HepG2 (cell line): ENCODE measurements around the gene SLC6A8. TPM values are rescaled to one million over a fixed set of nuclear protein-coding genes. Genes with fewer than 3 reads are reported as not detected.

Experiments
- ATAC-seq: fragments of 200-7000 bp; cut with Tn5 transposase; 3 replicates; pipeline ENCODE4 v1.9.1; 2020; ENCODE audit warnings: mild to moderate bottlenecking, moderate library complexity
- BruUV-seq: library from RNA; stranded (reverse); fragments of 400-500 nt; replicated peaks from 2 replicates; lab custom pipeline; 2021; lab: Mats Ljungman, UMichigan
- CTCF ChIA-PET: fragments of 300-600 bp; formaldehyde crosslinking; extraction: SDS; loops from one replicate; lab custom pipeline; 2021; ENCODE audit warnings: low total read pairs, inconsistent platforms, low intra/inter-chr PET ratio; lab: Yijun Ruan, JAX
- POLR2A ChIA-PET: fragments of 350-600 bp; sonication (Branson Sonifier 250); formaldehyde crosslinking; loops from one replicate; lab custom pipeline; 2020; ENCODE audit warnings: antibody characterized with exemption, inconsistent platforms; lab: Yijun Ruan, JAX
- DNase-seq: peaks from one replicate; pipeline ENCODE4 v3.0.0-alpha.2; 2015; ENCODE audit warnings: low spot score
- FAIRE-seq: peaks from 3 replicates; lab custom pipeline; 2011; peaks lifted over from hg19 to GRCh38; lab: Jason Lieb, UNC
- H2AFZ ChIP-seq: one replicate; pipeline ENCODE4 v1.6.1; 2011; ENCODE audit warnings: low read length, inconsistent platforms
- H3K27ac ChIP-seq: fragments of 300-600 bp; 3 replicates; pipeline ENCODE4 v1.8.0; 2011; ENCODE audit warnings: mixed run types, mild to moderate bottlenecking, mixed read lengths, low read length, inconsistent platforms; ENCODE audit not compliant: insufficient read depth; ENCODE audit errors: extremely low read length
- H3K27me3 ChIP-seq, 2 experiments: fragments of 200-600 bp in 1 of 2; 2 replicates in 1 of 2; 3 replicates in 1 of 2; pipeline versions ENCODE4 v1.6.0 to v1.8.0; 2011; ENCODE audit warnings: low read length in 2 of 2, mild to moderate bottlenecking in 2 of 2, moderate library complexity in 2 of 2, inconsistent platforms in 1 of 2; ENCODE audit not compliant: insufficient read depth in 2 of 2, control insufficient read depth in 1 of 2
- H3K36me3 ChIP-seq, 2 experiments: fragments of 200-600 bp in 1 of 2; replicated peaks in 1 of 2; 2 replicates in 1 of 2; 3 replicates in 1 of 2; pipeline versions ENCODE4 v1.5.1 to v1.8.0; 2011; ENCODE audit warnings: low read length in 2 of 2, inconsistent platforms in 1 of 2; ENCODE audit not compliant: insufficient read depth in 2 of 2, control insufficient read depth in 1 of 2
- H3K4me1 ChIP-seq: 2 replicates; pipeline ENCODE4 v1.5.1; 2012; ENCODE audit warnings: low read length, inconsistent platforms; ENCODE audit not compliant: insufficient read depth
- H3K4me2 ChIP-seq: 2 replicates; pipeline ENCODE4 v1.6.0; 2011; ENCODE audit warnings: low read depth, low read length, inconsistent platforms
- H3K4me3 ChIP-seq, 3 experiments: fragments of 200-600 bp in 1 of 3; sonication (generic), shearing (Covaris generic) in 1 of 3; replicated peaks in 1 of 3; 2 replicates each; pipeline ENCODE4 v1.5.1; 2011 to 2016; ENCODE audit warnings: low read length in 3 of 3, inconsistent platforms in 2 of 3, low read depth in 2 of 3, mild to moderate bottlenecking in 2 of 3, control low read depth in 1 of 3, mixed read lengths in 1 of 3; ENCODE audit not compliant: insufficient read depth in 1 of 3
- H3K79me2 ChIP-seq: one replicate; pipeline ENCODE4 v1.6.1; 2011; ENCODE audit warnings: low read length, inconsistent platforms; ENCODE audit not compliant: insufficient read depth
- H3K9ac ChIP-seq: 2 replicates; pipeline ENCODE4 v1.6.0; 2011; ENCODE audit warnings: mild to moderate bottlenecking, low read depth, low read length, inconsistent platforms; ENCODE audit not compliant: insufficient read depth
- H3K9me3 ChIP-seq: 2 replicates; pipeline ENCODE4 v1.5.1; 2012; ENCODE audit warnings: mild to moderate bottlenecking, low read length
- H4K20me1 ChIP-seq: 2 replicates; pipeline ENCODE4 v1.6.0; 2011; ENCODE audit warnings: inconsistent platforms, mild to moderate bottlenecking, low read length, moderate library complexity; ENCODE audit not compliant: insufficient read depth
- ASH2L ChIP-seq: fragments of 300-600, 200-600 bp; sonication (generic); IDR thresholded peaks from 2 replicates; pipeline ENCODE4 v1.7.0; 2017; ENCODE audit warnings: low read depth, mild to moderate bottlenecking, moderate library complexity, mixed read lengths, low read length; ENCODE audit not compliant: insufficient read length
- KDM3A ChIP-seq: IDR thresholded peaks from 2 replicates; pipeline ENCODE4 v1.6.1; 2018; ENCODE audit warnings: low read depth, missing compliant biosample characterization
- PAXIP1 ChIP-seq: sonication (generic); formaldehyde crosslinking; conservative IDR thresholded peaks from 2 replicates; pipeline ENCODE4 v1.4.0; 2020; ENCODE audit warnings: mild to moderate bottlenecking, missing genetic modification reagents, moderate library complexity
- RFX3 ChIP-seq: IDR thresholded peaks from 2 replicates; pipeline ENCODE4 v1.6.1; 2016; ENCODE audit warnings: missing biosample characterization, missing genetic modification reagents
- ZBTB37 ChIP-seq: sonication (generic); formaldehyde crosslinking; IDR thresholded peaks from 2 replicates; pipeline ENCODE4 v1.4.0; 2020; ENCODE audit warnings: mild to moderate bottlenecking, missing genetic modification reagents
- ZC3H13 ChIP-seq: sonication (generic); formaldehyde crosslinking; IDR thresholded peaks from 2 replicates; pipeline ENCODE4 v1.8.1; 2023; ENCODE audit warnings: mild to moderate bottlenecking, missing genetic modification reagents, moderate library complexity
- ZMYM4 ChIP-seq: sonication (generic); formaldehyde crosslinking; IDR thresholded peaks from 2 replicates; pipeline ENCODE4 v1.8.1; 2023; ENCODE audit warnings: mild to moderate bottlenecking, missing genetic modification reagents
- ZNF251 ChIP-seq: sonication (generic); formaldehyde crosslinking; IDR thresholded peaks from 2 replicates; pipeline ENCODE4 v1.9.0; 2021; ENCODE audit warnings: mild to moderate bottlenecking, missing genetic modification reagents
- ZNF337 ChIP-seq: sonication (generic); formaldehyde crosslinking; IDR thresholded peaks from 2 replicates; pipeline ENCODE4 v1.5.1; 2020; ENCODE audit warnings: missing genetic modification reagents, low read depth, mild to moderate bottlenecking, borderline replicate concordance
- ZNF512B ChIP-seq: sonication (generic); formaldehyde crosslinking; IDR thresholded peaks from 2 replicates; pipeline ENCODE4 v1.5.1; 2020; ENCODE audit warnings: missing genetic modification reagents, mild to moderate bottlenecking, borderline replicate concordance
- WGBS: methylation state at CpG from one replicate; pipeline ENCODE4 v1.1.6; 2017; ENCODE audit warnings: low lambda C conversion rate; 5-methylcytosine and 5-hydroxymethylcytosine counted together
- in situ Hi-C: cut with HindIII; loops from 2 replicates; pipeline ENCODE4 v1.10.0; 2017; ENCODE audit warnings: low pct_unique_long_range_greater_than_20kb; ENCODE audit not compliant: extremely low pct_ligation_motif_present
- intact Hi-C: fragments of 100-400 bp; cut with micrococcal nuclease; formaldehyde crosslinking; loops from one replicate; pipeline ENCODE4 v1.10.0; 2022; ENCODE audit not compliant: unreplicated experiment
- polyA plus RNA-seq, 8 experiments: library from polyadenylated mRNA; depleted of rRNA in 3 of 8; stranded (reverse) in 7 of 8; unstranded in 1 of 8; fragments of >200 nt; fragmentation: Illumina TruSeq in 4 of 8; extraction: Trizol in 4 of 8; gene quantifications; 2 replicates each; pipeline versions ENCODE4 v1.2.1 to v1.2.3, GENCODE V29; 2011 to 2016; ENCODE audit warnings: low read depth in 4 of 8, missing spikeins in 1 of 8, mixed read lengths in 1 of 8; ENCODE audit not compliant: insufficient read depth in 1 of 8
- total RNA-seq, 5 experiments: library from RNA; depleted of rRNA; stranded (reverse); fragments of >200 nt; fragmentation: Illumina TruSeq; extraction: Trizol; gene quantifications; 2 replicates each; pipeline ENCODE4 v1.2.3, GENCODE V29; 2016; ENCODE audit warnings: low read depth in 1 of 5
- TF ChIP-seq, protein P1 (sequence below): fragments of 450-650 bp; IDR thresholded peaks from 2 replicates; pipeline ENCODE4 v1.6.1; 2017
- TF ChIP-seq, protein P2 (sequence below): IDR thresholded peaks from 2 replicates; pipeline ENCODE4 v1.6.1; 2016; ENCODE audit warnings: low read depth, borderline replicate concordance

SLC6A8 gene
- total and polyA plus RNA-seq, 2 of the 13 experiments (the other 11 are each of a cell fraction or from before 2014, with no cell fraction given) = 13.9 to 176 TPM

DNA sequence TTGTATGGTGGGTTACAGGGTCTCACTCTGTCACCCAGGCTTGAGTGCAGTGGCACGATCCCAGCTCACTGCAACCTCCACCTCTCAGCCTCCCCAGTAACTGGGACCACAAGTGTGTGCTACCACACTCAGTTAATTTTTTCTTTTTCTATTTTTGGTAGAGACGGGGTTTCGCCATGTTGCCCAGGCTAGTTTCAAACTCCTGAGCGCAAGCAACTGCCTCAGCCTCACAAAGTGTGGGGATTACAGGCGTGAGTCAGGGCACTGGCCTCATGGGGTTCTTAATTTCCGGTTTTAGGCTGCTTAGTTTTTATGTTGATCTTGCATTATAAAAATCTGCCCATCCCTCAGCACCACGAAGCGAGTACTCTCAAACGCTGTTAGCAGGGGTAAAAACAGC lies 29.7 kb downstream of the SLC6A8 start:
- Histone ChIP-seq H3K9ac (no peak overlapping the region), H4K20me1 (peaks cover 12% of the 10 kb centered on the region; the same call in 1 of the 2 replicates), H3K4me2 (no peak overlapping the region), H3K27ac (no peak overlapping the region), H3K4me1 (peaks cover 26% of the 10 kb centered on the region), H3K9me3 (no peaks in the 10 kb centered on the region), H3K4me3 (no peak overlapping the region), H2AFZ (no peak overlapping the region), H3K36me3 (peaks cover 12 to 43% of the 10 kb centered on the region in 2 experiments; a peak in 4 of 5 replicates), H3K79me2 (peaks cover 20% of the 10 kb centered on the region), H3K27me3 (no peaks in the 10 kb centered on the region)
- no peak for FAIRE-seq
- no peak for ATAC-seq
- no peak for DNase-seq
- ChIA-PET POLR2A (no interaction called here), CTCF (no interaction called here)
- intact Hi-C loops = no loop called here
- 96% methylated on average over 9 of the region's 9 CpGs for WGBS
- in situ Hi-C loops = no loop called here
- no TSS peak for BruUV-seq
- TF ChIP-seq, protein P1, sequence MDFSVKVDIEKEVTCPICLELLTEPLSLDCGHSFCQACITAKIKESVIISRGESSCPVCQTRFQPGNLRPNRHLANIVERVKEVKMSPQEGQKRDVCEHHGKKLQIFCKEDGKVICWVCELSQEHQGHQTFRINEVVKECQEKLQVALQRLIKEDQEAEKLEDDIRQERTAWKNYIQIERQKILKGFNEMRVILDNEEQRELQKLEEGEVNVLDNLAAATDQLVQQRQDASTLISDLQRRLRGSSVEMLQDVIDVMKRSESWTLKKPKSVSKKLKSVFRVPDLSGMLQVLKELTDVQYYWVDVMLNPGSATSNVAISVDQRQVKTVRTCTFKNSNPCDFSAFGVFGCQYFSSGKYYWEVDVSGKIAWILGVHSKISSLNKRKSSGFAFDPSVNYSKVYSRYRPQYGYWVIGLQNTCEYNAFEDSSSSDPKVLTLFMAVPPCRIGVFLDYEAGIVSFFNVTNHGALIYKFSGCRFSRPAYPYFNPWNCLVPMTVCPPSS = no peak
- TF ChIP-seq ZC3H13 (CRISPR knock-in tag) = no peak
- no peak for TF ChIP-seq ZNF251 (CRISPR knock-in tag)
- no peak for TF ChIP-seq RFX3 (CRISPR knock-in tag)
- TF ChIP-seq, protein P2, sequence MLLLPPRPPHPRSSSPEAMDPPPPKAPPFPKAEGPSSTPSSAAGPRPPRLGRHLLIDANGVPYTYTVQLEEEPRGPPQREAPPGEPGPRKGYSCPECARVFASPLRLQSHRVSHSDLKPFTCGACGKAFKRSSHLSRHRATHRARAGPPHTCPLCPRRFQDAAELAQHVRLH (CRISPR knock-in tag) = no peak
- TF ChIP-seq ZMYM4 (CRISPR knock-in tag) = no peak
- TF ChIP-seq ZBTB37 (CRISPR knock-in tag) = no peak
- TF ChIP-seq ZNF337 (CRISPR knock-in tag) = no peak
- no peak for TF ChIP-seq ASH2L
- no peak for TF ChIP-seq PAXIP1 (CRISPR knock-in tag)
- TF ChIP-seq KDM3A (CRISPR knock-in tag) = no peak
- no peak for TF ChIP-seq ZNF512B (CRISPR knock-in tag)
